GM10266 (cell line): ENCODE data around the gene SORBS2.

ENCODE experiments used
- DNase-seq: peaks from one replicate; pipeline ENCODE4 v3.0.0; 2012; ENCODE audit errors: extremely low spot score
- CTCF ChIP-seq: IDR thresholded peaks from 2 replicates; pipeline ENCODE4 v1.5.1; 2012; ENCODE audit warnings: mild to moderate bottlenecking, low read depth; ENCODE audit not compliant: control insufficient read depth, insufficient read depth; ENCODE audit errors: missing control alignments

Gene SORBS2

GRCh38 chr4:185834778-185835177, 22.8 kb upstream of the SORBS2 start:
- DNase-seq: no peak

GRCh38 chr4:185834088-185834487, 22.1 kb upstream of the SORBS2 start:
- DNase-seq: no peak
- no peak for TF ChIP-seq CTCF

More at GRCh38 chr4:185834778-185835177, 22.8 kb upstream of the SORBS2 start:
- no peak for TF ChIP-seq CTCF

- no peak for DNase-seq
- TF ChIP-seq CTCF: no peak
Observed at GRCh38 chr4:185833055-185833598, 21.1 kb upstream of the SORBS2 start.

- TF ChIP-seq CTCF: no peak
- no peak for DNase-seq
Observed at GRCh38 chr4:185831125-185831815, 19.3 kb upstream of the SORBS2 start.

- DNase-seq: no peak
- TF ChIP-seq CTCF: no peak
Observed at GRCh38 chr4:185830263-185830994, 18.4 kb upstream of the SORBS2 start.

GRCh38 chr4:185826381-185826780, 14.4 kb upstream of the SORBS2 start:
- no peak for TF ChIP-seq CTCF
- DNase-seq: no peak

- DNase-seq: no peak
- no peak for TF ChIP-seq CTCF
Observed at GRCh38 chr4:185825737-185826136, 13.7 kb upstream of the SORBS2 start.
